WTC11 (cell line): ENCODE data around the gene RAB26. TPM values are rescaled to one million over a fixed set of nuclear protein-coding genes. Genes with fewer than 3 reads are reported as not detected.
A peak's percentile ranks its signal among the peaks of the same experiment; 100 is the strongest.

Source experiments
- ATF1 ChIP-seq: sonication (generic); formaldehyde crosslinking; IDR thresholded peaks from 2 replicates; pipeline ENCODE4 v1.8.1; 2023; ENCODE audit warnings: mild to moderate bottlenecking, moderate library complexity, missing genetic modification reagents
- EMX1 ChIP-seq: fragments of 250-450 bp; sonication (Bioruptor Pico); IDR thresholded peaks from 2 replicates; pipeline ENCODE4 v1.8.0; 2021; ENCODE audit warnings: mild to moderate bottlenecking
- FOXK1 ChIP-seq: sonication (generic); formaldehyde crosslinking; IDR thresholded peaks from 2 replicates; pipeline ENCODE4 v1.8.0; 2022; ENCODE audit warnings: mild to moderate bottlenecking, moderate library complexity, missing genetic modification reagents
- FOXP1 ChIP-seq: sonication (generic); formaldehyde crosslinking; IDR thresholded peaks from 2 replicates; pipeline ENCODE4 v1.8.0; 2022; ENCODE audit warnings: missing genetic modification reagents, mild to moderate bottlenecking, moderate library complexity, borderline replicate concordance
- GABPB1 ChIP-seq: sonication (generic); formaldehyde crosslinking; IDR thresholded peaks from 2 replicates; pipeline ENCODE4 v1.8.1; 2023; ENCODE audit warnings: mild to moderate bottlenecking, missing genetic modification reagents
- GTF2I ChIP-seq: fragments of 250-450 bp; sonication (Bioruptor Pico); conservative IDR thresholded peaks from 2 replicates; pipeline ENCODE4 v1.4.0; 2021; ENCODE audit warnings: mild to moderate bottlenecking
- JUN ChIP-seq: sonication (generic); formaldehyde crosslinking; IDR thresholded peaks from 2 replicates; pipeline ENCODE4 v1.8.0; 2023; ENCODE audit warnings: mild to moderate bottlenecking, missing genetic modification reagents
- NFATC4 ChIP-seq: fragments of 250-450 bp; sonication (Bioruptor Pico); IDR thresholded peaks from 2 replicates; pipeline ENCODE4 v1.9.0; 2021; ENCODE audit warnings: mild to moderate bottlenecking
- NFYB ChIP-seq: sonication (generic); formaldehyde crosslinking; conservative IDR thresholded peaks from 2 replicates; pipeline ENCODE4 v1.8.0; 2022; ENCODE audit warnings: low read depth, missing genetic modification reagents
- RELA ChIP-seq: sonication (generic); formaldehyde crosslinking; IDR thresholded peaks from 2 replicates; pipeline ENCODE4 v1.8.1; 2022; ENCODE audit warnings: missing genetic modification reagents, mild to moderate bottlenecking, borderline replicate concordance
- SMAD3 ChIP-seq: sonication (generic); formaldehyde crosslinking; IDR thresholded peaks from 2 replicates; pipeline ENCODE4 v1.8.0; 2022; ENCODE audit warnings: missing genetic modification reagents, mild to moderate bottlenecking, borderline replicate concordance
- ZNF232 ChIP-seq: sonication (generic); formaldehyde crosslinking; IDR thresholded peaks from 2 replicates; pipeline ENCODE4 v1.8.0; 2022; ENCODE audit warnings: mild to moderate bottlenecking, missing genetic modification reagents
- total RNA-seq: library from RNA; stranded (reverse); gene quantifications from 3 replicates; pipeline ENCODE4 v1.2.3, GENCODE V29; 2021
- TF ChIP-seq, protein P1 (sequence below): sonication (generic); formaldehyde crosslinking; IDR thresholded peaks from 2 replicates; pipeline ENCODE4 v1.8.0; 2022; ENCODE audit warnings: missing genetic modification reagents
- TF ChIP-seq, protein P2 (sequence below): sonication (generic); formaldehyde crosslinking; IDR thresholded peaks from 2 replicates; pipeline ENCODE4 v1.8.1; 2023; ENCODE audit warnings: mild to moderate bottlenecking, missing genetic modification reagents, borderline replicate concordance
- TF ChIP-seq, protein P3 (sequence below): sonication (generic); formaldehyde crosslinking; IDR thresholded peaks from 2 replicates; pipeline ENCODE4 v1.8.1; 2022; ENCODE audit warnings: mild to moderate bottlenecking, moderate library complexity, missing genetic modification reagents
- TF ChIP-seq, protein P4 (sequence below): fragments of 250-450 bp; sonication (Bioruptor Pico); IDR thresholded peaks from 2 replicates; pipeline ENCODE4 v1.8.0; 2021; ENCODE audit warnings: mild to moderate bottlenecking

The RAB26 gene
- total RNA-seq, 1 experiment from 2014 or later, result 7.3 TPM

DNA sequence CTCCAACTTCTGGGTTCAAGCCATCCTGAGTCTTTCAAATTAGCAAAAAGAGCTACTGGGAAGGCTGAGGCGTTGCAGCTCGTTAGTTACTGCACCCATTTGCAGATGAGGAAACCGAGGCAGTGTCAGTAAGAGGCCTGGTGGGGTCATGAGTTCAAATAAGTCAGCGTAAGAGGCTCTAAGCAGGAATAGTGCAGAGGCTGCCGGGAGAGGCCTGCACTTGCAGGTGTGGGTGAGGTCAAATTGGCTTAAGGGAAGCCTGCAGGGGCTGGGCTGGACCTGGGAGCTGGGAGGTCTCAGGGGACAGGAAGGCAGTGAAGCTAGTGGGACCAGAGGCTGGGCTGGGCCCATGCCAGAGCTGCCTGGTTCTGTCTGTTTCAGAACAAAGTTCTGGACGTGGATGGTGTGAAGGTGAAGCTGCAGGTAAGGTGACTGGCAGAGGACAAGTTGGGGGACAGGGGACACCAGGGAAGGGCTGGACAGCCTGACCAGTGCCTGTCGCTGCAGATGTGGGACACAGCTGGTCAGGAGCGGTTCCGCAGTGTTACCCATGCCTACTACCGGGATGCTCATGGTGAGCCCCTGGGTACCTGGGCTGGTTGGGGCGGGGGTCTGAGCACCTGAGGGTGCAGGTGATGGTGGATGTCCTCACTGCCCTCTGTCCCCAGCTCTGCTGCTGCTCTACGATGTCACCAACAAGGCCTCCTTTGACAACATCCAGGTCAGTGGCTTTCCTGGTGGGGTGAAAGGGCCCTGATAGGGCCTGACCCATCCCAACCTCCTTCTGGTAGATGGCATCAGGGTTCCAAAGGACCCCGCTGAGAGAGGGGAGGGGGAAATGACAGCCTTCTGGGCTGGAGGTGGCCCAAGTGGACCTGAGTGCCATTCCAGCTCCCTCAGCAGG, 3.0 kb downstream of the RAB26 start (continued):
- TF ChIP-seq, protein P1, sequence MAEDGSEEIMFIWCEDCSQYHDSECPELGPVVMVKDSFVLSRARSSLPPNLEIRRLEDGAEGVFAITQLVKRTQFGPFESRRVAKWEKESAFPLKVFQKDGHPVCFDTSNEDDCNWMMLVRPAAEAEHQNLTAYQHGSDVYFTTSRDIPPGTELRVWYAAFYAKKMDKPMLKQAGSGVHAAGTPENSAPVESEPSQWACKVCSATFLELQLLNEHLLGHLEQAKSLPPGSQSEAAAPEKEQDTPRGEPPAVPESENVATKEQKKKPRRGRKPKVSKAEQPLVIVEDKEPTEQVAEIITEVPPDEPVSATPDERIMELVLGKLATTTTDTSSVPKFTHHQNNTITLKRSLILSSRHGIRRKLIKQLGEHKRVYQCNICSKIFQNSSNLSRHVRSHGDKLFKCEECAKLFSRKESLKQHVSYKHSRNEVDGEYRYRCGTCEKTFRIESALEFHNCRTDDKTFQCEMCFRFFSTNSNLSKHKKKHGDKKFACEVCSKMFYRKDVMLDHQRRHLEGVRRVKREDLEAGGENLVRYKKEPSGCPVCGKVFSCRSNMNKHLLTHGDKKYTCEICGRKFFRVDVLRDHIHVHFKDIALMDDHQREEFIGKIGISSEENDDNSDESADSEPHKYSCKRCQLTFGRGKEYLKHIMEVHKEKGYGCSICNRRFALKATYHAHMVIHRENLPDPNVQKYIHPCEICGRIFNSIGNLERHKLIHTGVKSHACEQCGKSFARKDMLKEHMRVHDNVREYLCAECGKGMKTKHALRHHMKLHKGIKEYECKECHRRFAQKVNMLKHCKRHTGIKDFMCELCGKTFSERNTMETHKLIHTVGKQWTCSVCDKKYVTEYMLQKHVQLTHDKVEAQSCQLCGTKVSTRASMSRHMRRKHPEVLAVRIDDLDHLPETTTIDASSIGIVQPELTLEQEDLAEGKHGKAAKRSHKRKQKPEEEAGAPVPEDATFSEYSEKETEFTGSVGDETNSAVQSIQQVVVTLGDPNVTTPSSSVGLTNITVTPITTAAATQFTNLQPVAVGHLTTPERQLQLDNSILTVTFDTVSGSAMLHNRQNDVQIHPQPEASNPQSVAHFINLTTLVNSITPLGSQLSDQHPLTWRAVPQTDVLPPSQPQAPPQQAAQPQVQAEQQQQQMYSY (CRISPR knock-in tag), result no peak
- TF ChIP-seq, protein P2, sequence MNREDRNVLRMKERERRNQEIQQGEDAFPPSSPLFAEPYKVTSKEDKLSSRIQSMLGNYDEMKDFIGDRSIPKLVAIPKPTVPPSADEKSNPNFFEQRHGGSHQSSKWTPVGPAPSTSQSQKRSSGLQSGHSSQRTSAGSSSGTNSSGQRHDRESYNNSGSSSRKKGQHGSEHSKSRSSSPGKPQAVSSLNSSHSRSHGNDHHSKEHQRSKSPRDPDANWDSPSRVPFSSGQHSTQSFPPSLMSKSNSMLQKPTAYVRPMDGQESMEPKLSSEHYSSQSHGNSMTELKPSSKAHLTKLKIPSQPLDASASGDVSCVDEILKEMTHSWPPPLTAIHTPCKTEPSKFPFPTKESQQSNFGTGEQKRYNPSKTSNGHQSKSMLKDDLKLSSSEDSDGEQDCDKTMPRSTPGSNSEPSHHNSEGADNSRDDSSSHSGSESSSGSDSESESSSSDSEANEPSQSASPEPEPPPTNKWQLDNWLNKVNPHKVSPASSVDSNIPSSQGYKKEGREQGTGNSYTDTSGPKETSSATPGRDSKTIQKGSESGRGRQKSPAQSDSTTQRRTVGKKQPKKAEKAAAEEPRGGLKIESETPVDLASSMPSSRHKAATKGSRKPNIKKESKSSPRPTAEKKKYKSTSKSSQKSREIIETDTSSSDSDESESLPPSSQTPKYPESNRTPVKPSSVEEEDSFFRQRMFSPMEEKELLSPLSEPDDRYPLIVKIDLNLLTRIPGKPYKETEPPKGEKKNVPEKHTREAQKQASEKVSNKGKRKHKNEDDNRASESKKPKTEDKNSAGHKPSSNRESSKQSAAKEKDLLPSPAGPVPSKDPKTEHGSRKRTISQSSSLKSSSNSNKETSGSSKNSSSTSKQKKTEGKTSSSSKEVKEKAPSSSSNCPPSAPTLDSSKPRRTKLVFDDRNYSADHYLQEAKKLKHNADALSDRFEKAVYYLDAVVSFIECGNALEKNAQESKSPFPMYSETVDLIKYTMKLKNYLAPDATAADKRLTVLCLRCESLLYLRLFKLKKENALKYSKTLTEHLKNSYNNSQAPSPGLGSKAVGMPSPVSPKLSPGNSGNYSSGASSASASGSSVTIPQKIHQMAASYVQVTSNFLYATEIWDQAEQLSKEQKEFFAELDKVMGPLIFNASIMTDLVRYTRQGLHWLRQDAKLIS (CRISPR knock-in tag), result 0 out of 2 replicates have a peak, but pooled peaks have one; percentile 40
- TF ChIP-seq GTF2I (CRISPR knock-in tag) (0 out of 2 replicates have a peak, but pooled peaks have one; percentile 57), SMAD3 (CRISPR knock-in tag) (peak; percentile 44; the same call in 1 of the 2 replicates), GABPB1 (CRISPR knock-in tag) (no peak), NFYB (CRISPR knock-in tag) (0 out of 2 replicates have a peak, but pooled peaks have one; percentile 23), FOXP1 (0 out of 2 replicates have a peak, but pooled peaks have one; percentile 40), ZNF232 (CRISPR knock-in tag) (no peak), ATF1 (CRISPR knock-in tag) (no peak; the same call in 1 of the 2 replicates), JUN (CRISPR knock-in tag) (0 out of 2 replicates have a peak, but pooled peaks have one; percentile 14), FOXK1 (CRISPR knock-in tag) (0 out of 2 replicates have a peak, but pooled peaks have one; percentile 2), EMX1 (peak; percentile 44), RELA (CRISPR knock-in tag) (0 out of 2 replicates have a peak, but pooled peaks have one; percentile 56), NFATC4 (CRISPR knock-in tag) (peak; percentile 73)
- TF ChIP-seq, protein P3, sequence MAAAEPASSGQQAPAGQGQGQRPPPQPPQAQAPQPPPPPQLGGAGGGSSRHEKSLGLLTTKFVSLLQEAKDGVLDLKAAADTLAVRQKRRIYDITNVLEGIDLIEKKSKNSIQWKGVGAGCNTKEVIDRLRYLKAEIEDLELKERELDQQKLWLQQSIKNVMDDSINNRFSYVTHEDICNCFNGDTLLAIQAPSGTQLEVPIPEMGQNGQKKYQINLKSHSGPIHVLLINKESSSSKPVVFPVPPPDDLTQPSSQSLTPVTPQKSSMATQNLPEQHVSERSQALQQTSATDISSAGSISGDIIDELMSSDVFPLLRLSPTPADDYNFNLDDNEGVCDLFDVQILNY, result peak; percentile 42; the same call in 1 of the 2 replicates
- TF ChIP-seq, protein P4, sequence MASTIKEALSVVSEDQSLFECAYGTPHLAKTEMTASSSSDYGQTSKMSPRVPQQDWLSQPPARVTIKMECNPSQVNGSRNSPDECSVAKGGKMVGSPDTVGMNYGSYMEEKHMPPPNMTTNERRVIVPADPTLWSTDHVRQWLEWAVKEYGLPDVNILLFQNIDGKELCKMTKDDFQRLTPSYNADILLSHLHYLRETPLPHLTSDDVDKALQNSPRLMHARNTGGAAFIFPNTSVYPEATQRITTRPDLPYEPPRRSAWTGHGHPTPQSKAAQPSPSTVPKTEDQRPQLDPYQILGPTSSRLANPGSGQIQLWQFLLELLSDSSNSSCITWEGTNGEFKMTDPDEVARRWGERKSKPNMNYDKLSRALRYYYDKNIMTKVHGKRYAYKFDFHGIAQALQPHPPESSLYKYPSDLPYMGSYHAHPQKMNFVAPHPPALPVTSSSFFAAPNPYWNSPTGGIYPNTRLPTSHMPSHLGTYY, result peak; percentile 83
